NCI-H2196 (cell line): Measurements from ENCODE around the gene KBTBD3.
"Not testable (repeated sequence)": the region's sequence is repeated elsewhere in the genome, so short reads cannot be mapped to it uniquely, and the experiment has no call there.

Experiments
- DNase-seq: peaks from one replicate; lab custom pipeline; 2025; ENCODE audit not compliant: unreplicated experiment; lab: John Stamatoyannopoulos, UW

The KBTBD3 gene

GRCh38 chr11:106061954-106062949, 14.9 kb downstream of the KBTBD3 start:
- DNase-seq: no peak

DNA sequence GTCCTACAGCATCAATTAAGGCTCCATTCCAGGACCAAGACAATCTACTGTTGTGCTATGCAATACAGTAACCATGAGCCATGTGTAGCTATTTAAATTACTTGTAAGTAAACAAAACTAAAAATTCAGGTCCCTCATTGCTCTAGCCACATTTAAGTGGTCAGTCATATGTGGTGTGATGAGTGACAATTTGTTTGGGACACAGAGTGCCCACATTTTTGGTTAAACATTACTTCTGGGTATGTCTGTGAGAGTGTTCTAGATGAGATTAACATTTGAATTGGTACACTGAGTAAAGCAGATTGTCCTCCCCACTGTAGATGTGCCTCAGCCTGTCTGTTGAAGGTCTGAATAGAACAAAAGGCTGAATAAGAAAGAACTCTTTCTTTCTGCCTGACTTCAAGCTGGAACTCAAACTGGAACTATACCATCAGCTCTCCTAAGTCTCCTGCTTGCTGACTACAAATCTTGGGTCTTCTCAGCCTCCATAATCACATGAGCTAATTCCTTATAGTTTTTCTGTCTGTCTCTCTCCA, 15.8 kb downstream of the KBTBD3 start:
- no peak for DNase-seq

DNA sequence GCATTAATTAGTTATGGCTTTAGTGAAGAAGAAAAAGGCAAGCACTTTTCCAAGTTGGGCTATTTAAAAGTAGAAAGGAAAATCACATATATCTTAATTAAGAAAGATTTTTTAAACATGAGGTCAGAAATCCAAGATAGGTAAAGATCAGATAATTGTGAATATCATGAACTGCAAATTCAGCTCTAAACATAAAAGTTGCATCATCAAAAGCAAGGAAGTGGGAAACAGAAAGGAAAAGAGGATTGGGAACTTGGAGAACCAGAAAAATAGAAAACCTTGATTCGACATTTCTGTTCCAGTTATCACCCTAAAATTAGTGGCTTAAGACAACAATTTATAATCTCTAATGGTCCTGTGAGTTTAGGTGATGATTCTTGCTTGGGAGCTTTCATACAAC, 17.5 kb downstream of the KBTBD3 start:
- no peak for DNase-seq

GRCh38 chr11:106058377-106058776, 18.8 kb downstream of the KBTBD3 start:
- not testable (repeated sequence) for DNase-seq

DNA sequence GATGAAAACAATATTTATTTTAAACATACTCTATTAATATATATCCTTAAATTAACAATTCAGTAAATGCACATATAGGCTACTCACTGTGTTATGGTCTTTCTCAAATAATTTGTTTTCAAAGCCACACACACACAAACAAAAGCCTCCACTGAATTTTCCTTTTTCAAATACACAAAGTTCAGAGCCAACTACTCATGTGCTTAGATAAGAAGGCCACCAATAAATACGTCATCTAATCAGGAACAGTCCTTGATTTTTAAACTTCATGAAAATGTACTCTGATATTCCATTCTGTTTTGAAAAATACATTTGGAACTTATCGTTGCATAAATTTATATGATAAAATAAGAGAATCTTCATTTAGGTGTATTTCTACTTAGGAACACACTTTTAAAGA, 26.0 kb downstream of the KBTBD3 start:
- no peak for DNase-seq

GRCh38 chr11:106049727-106050476, 27.2 kb downstream of the KBTBD3 start:
- no peak for DNase-seq

GRCh38 chr11:106047631-106048030, 29.5 kb downstream of the KBTBD3 start:
- DNase-seq: no peak

GRCh38 chr11:106043540-106043939, 33.6 kb downstream of the KBTBD3 start:
- DNase-seq: no peak

- DNase-seq: no peak
Observed at GRCh38 chr11:106032861-106033260, 44.3 kb downstream of the KBTBD3 start.

DNA sequence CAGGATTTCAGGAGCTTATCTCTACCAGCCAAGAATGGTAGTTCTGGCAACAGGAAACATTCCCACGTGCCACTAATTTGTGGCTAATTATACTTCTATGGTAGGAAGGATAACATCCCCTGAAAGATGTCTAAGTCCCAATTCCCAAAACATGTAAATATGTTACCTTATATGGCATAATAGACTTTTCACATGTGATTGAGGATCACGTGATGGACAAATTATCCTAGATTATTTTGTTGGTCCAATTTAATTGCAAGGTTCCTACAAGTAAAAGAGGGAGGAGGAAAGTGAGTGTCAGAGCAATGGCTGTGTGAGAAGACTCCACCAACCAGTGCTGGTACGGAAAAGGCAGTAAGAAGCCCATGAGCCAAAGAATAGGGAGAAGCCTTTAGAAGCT, 45.2 kb downstream of the KBTBD3 start:
- no peak for DNase-seq

GRCh38 chr11:106031202-106031810, 45.8 kb downstream of the KBTBD3 start:
- DNase-seq: no peak

DNA sequence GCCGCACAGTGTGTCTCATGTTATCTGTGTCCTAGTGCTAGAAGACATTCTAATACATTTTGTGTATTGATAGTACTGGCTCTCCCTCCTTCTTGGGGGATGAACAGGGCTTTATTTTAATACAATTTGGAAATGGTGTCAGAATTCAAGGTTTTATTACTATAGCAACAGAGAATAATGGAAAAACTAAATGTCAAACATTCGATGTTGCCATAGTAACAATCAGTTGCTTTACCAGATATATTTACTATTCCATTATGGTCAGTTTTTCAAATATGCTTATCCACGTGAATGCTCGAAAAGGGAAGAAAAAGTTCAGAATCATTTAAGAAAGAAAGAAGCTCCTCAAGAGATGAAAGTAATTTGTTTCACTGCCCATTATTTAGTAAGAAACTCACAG, 46.5 kb downstream of the KBTBD3 start:
- DNase-seq: no peak

DNA sequence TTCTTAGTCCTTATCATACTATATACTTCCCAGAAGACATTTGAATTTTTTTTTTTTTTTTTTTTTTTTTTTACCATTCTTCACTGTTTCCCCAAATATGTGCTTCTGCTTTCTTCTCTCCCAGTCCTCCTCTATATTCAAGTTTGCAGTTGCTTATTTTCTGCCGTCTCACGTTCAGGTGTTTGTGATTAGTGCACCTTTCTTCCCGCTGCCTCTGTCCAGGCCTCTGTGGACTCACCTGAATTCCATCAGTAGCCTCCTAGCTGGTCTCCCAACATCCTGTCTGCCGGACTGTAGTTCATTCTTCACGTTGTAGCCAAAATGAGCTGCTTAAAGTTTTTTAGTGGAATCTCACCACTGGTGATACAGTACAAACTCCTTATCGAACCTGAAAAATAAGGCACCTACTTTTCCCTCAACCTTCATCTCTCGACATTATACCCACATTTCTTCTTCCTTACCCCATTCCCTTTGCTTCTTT, 54.3 kb downstream of the KBTBD3 start:
- DNase-seq: no peak

DNA sequence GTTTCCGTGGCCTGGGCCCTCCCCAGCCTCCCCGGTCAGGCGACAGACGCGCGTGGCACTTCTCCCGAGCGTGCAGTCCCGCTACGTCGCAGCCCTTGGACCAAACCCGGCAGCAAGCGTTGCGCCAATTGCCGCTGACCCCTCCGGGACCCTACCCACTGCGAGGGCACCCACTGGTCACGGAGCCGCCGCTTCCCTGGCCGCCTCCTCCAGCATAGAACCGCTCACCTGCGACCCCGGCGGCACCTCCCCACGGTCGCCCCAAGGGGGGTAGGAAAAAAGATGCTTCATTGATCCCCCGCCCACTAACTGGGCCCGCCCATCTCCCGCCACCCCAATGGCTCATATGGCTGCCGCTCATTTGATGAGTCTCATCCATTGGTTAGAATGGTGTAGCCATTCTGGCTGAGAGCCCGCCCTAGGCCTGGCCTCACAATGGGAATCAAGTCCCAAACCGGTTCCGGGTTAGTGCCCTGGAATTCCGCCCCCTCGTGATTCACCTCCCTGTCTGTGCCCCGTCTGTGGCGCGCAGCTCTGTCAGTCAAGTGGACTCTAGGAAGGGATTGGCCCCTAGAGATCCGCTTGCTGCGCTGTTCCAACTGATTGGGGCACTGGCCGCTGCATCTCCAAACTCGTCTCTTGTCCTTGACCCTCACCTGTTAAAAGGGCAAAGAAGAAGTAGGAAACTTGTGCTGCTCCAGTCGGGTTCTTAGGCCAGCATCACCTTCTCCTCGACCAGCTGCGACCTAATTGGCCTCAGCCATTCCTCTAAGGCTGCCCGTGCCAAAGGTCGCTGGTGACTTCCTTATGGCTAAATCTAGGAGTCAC, 55.0 kb downstream of the KBTBD3 start, which contains the start of gene MSANTD4:
Gene MSANTD4 (minus strand): TSS at position 274 of the 828 bp plus-strand sequence. CDS start 11,323 bp downstream, outside the sequence.
- DNase-seq: peak; percentile 97

DNA sequence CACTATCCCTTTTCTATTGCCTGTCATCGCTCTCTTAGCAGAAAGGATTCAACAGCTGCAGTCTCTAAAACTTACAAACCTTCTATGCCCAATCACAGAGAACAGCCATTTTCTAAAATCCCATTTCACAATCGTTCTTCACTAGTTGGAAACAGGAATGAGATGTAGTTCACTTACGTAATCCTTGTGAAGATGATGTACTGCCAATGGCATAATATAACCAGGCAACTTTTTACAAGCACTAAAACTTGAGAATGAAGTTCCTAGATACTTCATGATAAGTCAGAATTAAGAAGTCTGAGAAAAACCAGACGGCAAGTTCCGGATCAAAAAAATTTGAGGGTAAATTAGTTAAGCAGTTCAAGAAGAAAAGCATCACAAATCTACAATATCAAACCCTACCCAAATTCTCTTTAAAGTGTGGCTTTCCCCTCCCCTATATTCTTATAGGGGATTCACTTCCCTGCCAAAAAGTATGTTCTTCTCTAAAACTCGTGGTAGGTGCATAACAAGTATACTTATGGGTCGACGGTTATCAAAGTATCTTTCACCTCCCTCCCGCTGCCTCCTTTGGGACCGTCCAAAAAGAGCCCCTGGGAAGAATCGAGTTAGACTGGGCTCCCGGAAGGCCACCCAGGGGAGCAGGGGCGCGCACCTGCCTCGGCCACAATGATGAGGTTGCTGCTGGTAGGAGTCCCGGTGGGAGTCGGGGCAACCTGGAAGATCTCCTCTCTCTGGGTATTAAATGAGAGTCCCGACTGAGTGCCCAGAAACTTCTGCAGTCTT, 55.8 kb downstream of the KBTBD3 start:
- DNase-seq: no peak

DNA sequence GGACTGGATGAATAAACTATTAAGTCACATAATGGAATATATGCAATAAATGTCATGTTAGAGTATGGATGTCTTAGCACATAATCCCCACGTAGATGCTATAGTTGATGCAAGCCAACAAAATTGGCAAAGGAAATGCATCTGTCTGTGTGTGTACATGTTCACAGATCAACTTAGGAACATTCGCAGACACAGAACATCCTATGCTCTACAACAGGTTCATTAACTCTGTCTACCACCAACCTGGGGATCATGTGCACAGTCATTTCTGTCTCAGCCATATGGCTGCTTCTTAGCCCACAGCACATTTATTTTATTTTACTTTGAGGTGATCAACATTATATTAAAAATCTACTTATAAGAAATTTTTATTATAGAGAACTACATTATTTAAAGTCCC, 60.1 kb downstream of the KBTBD3 start:
- no peak for DNase-seq

- DNase-seq: no peak
Observed at GRCh38 chr11:106015066-106015465, 62.1 kb downstream of the KBTBD3 start.

- DNase-seq: no peak
Observed at GRCh38 chr11:106014620-106015019, 62.5 kb downstream of the KBTBD3 start.

- DNase-seq: no peak
Observed at GRCh38 chr11:106014035-106014434, 63.1 kb downstream of the KBTBD3 start.
